ENCODE measurements around the gene EML2.
"Not testable (repeated sequence)": the region's sequence is repeated elsewhere in the genome, so short reads cannot be mapped to it uniquely, and the experiment has no call there.

Gene EML2

DNA sequence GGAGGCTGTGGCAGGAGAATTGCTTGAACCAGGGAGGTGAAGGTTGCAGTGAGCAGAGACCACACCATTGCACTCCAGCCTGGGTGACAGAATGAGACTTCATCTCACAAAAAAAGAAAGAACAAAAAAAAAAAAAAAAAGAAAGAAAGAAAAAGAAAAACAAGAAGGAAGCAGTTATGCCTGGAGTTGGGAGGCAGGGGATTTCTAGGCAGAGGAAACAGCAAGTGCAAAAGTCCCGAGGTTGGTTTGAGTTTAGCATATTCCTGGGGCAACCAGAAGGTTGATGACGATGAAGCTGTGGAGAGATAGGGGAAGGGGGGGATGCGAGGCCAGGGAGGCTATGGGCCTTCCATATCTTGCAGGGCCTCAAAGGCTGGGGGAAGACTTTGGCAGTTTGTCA lies 11.5 kb upstream of the EML2 start:
- no peak for DNase-seq

DNA sequence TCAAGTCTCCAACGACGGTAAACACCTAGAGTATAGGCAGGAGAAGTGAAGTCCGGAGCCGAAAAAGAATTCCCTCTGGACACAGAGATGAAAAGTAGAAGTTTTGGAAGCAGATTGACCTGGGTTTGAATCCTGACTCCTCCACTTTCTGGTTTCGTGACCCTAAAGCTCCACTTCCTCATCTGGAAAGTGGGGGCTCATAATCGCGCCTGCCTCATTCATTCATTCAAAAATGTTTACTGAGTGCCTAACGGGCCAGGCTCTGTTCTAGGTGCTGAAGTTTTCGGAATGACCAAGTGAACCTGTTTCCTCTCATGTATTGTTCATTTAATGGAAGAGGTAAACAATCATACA lies 7.1 kb upstream of the EML2 start:
- DNase-seq: no peak

DNA sequence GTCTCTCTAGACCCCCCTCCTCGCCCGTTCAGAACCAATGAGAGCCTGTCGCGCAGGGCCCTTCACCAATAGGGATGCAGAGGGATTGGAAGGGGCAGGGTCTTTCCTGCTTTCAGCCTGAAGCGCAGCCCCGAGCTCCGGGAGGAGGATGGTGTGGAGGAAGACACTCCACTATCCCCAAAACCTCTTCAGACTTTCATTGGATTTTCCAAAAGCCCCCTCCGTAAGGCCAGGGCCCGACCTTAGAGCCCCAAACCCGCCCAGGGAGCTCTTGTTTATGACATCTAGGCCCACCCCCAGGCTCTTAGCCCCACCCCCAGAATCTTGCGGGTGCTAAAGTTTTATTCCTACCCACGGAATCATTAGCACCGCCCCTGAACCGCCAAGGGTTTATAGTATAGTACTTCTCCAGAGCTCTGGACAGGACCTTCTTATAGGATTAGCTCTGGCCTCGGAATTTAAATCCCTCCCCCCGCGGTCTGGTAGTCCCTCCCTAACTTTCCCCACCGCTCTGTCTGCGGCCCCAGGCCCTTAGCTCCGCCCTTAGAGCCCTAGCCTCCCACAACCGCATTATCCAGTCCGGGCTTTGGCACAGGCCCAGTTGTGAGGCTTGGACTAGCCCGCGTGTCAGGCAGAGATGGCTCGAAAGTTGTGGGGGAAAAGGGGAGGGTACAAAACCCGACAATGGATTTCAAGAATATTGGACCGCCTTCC lies 6.6 kb upstream of the EML2 start:
- DNase-seq: peak in 1 of 2 donors; percentile 43

DNA sequence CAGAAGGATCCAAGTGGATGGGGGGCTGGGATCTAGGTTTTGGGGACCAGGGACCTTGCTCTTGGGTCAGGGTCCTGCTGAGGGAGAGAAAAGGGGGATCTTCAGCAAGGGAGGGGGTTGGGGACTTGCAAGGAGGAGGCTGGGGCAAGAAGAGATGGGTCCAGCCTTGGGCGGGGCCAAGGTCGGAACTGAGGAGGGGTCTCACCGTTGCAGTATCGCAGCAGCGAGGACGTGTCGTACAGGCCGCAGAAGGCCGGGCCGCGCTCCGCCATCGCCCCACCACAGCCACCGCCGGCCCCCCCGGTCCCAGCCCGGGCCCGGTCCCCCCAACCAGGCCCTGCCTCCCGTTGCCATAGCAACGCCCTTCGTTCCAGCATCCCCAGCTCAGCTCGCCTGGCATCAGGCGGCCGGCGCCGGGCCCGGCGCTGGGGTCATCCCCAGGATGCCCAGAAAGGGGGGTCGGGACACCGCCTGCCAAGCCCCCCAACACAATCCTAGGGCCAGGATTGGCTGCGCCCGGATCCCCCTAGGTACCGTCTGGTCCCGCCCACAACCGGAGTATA lies 6.0 kb upstream of the EML2 start:
- DNase-seq: no peak

DNA sequence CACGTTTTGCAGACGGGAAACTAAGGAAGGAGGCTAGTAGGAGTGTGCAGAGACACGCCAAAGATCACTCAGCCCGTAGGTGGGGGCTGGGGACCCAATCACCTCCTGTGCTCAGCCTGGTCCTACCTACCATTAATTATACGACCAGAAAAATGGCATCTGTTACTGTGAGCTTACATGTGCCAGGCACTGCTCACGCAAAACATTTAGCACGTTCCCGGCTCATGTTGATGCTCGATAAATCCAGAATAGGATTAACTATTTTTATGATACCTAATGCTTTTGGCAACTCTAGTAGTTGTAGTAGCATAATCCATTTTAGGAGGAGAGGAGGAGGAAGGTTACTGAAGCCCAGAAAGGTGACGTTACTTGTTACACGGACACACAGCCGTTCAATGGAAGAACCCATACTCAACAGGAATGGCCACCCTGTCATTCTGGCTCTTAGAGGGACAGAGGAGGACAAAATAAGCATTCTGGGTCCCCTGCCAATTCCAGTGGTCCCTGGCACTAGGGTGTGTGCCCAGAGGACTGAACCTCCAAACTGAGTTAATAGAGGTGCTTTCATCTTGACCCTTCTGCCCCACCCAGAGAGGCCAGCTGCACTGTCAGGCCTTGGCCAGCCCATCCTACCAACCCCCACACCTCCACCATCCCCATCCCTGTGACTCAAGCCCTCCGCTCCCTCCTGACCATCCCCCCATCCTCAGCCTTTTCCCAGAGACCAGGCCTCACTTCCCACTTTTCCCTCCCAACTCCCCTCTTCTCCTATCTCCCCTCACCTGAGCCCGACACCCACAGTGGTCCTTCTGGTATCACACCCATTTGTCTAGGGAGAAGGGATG lies 5.0 kb upstream of the EML2 start:
- no peak for DNase-seq

DNA sequence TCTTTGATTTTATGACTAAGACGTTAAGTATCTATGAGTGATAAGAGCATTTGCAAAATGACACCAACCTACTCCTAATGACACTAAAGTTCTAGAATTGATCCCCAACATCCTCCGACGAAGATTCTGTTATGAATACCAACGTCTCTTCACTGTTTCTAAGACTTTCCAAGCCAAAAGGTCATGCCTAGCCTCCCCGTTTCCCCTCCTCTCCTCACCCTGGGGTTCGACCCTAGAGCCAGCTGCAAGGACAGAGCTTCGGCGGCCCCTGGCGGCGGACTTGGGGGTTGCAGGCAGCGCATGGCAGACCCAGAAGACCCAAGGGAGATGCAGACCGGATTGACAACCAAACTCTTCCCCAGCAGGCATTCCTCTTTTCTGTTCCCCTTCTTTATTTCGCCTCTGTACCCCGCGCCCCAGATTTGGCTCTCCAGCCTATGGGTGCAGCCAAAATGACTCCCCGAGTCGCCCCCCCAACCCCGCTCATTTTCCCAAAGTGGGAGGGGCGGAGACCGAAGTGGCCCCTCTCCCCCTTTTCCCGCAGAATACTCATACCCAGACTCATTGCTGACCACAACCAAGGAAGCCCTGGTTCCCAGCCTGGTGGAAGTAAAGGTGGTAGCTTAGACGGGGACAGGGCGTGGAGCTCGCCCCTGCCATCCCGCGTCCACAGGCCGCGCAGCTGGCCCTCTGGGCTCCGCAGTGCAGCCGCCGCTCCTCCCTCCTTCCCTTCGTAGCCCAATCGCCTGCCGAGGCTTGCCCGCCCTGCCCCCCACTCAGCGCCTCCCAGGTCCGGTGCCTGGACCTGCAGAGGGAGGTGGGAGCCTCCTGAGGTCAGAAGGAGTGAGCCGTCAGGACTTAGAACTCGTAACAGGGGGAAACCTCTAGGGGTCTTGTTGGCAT lies 4.1 kb upstream of the EML2 start:
- DNase-seq: peak; percentile 68 to 82

DNA sequence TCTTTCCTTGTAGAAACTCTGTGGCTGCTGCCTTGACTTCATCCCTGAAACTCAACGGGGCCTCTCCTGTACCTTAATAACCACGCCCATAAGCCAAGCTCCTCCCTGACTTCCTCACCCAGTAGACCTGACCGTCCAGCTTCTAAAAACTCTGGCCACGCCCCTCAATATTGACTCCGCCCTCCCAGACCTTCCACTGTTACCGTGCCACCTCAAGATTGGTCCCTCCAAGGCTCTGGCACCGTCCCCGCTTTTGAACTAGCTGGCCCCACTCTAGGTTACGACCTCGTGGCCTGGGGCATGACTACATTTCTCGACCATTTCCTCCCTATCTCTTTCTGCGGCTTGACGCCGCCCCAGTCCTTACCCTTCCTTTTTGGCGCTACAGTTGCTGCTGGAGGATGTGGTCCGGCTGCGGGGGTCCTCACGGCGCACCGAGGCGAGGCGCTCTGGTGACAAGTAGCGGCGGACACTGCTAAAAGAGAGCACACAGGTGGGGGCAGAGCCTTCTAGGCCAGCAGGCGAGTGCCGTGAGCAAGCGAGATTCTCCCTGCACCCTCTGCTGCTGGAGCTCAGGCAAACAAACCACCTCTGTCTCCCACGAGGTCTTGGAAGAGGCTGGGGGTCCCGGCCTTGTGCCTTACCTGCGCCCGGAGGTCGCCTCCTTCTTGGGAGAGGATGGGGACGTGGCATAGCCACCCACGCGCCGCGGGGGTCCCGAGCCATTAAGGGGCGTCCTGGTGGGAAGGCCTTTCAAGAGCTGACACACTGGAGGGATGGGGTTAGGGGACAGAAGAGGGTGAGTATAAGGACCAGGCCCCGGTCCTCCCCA lies 2.3 kb upstream of the EML2 start:
- peak; percentile 36 to 74 for DNase-seq

DNA sequence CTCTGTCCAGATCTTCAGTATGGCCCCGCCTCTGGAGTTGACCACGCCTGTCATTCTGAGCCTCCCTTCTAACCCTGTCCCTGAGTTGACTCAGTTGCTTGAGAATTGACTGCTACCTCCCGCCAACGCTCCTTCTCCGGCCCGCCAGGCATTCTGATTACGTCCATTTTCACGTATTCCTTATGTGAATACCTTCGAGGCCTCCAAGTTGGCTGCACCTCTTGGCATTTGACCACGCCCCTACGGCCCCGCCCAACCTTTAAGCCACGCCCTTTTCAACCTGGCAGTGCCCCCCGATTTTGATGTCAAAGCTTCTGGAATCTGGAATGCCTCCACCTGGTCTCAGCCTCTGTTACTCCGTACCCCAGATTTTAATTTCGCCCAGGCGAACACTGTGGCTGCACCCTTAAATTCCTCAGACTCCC lies 1.7 kb upstream of the EML2 start:
- no peak for DNase-seq

DNA sequence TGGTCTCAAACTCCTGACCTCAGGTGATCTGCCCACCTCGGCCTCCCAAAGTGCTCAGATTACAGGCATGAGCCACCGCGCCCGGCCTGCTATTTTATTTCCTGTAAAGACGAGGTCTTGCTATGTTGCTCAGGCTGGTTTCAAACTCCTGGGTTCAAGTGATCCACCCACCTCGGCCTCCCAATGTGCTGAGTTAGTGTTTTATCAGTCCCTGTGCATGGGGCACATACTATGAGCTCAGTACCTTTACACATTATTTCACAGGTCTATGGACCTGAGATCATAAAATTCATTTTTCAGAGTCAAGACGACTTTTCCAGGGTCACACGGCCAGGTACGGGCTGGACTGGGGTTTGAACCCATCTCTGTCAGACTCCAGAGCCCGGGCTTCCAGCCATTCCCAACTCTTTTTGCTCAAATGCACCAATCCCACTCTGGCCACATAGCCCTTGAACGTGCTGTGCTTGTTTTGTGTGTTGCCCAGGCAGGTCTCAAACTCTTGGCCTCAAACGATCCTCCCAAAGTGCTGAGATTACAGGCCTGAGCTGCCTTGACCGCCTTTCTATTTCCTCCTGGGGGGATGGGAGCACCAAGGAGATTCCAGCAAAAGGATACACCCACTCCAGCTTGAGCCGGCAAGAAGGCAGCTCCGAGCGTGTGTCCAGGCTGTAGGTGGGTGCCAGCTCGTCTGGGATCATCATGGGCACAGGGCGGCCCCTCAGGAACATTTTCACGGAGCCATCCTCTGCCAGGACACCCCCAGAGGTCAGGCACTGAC lies 1.1 kb downstream of the EML2 start:
- no peak for DNase-seq

DNA sequence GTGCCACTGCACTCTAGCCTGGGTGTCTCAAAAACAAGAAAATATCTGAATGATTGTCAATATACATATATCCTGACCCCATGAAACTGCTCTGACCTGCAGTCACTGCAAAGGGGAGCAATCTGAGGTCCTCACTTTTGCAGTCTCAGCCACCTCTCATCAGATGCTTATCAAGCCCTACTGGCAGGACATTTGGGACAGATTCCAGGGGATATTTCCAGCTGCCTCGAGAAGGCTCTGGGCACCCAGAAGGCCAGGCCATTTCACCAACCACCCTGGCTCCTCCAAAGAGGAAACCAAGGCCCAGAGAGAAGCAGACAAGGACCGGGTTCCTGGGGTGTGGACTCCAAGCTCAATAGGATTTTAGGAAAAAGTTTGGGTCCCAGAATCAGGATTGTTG lies 2.3 kb downstream of the EML2 start:
- DNase-seq: no peak

DNA sequence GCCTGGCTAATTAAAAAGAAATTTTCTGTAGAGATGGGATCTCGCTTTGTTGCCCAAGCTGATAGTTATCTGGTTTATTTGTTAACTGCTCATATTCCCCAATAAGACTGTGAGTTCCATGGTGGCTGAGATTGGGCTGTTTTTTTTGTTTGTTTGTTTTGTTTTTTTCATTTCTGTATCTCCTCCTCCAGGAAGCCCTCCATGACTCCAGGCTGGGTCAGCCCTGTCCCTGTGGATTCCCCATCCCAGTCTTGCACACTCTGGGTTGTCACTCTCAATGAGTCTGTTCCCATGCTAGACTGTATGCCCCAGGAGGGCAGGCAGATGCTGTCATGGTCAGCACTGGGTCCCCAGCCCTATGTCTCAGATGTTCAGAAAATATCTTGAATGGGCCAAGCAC lies 2.9 kb downstream of the EML2 start:
- DNase-seq: no peak

DNA sequence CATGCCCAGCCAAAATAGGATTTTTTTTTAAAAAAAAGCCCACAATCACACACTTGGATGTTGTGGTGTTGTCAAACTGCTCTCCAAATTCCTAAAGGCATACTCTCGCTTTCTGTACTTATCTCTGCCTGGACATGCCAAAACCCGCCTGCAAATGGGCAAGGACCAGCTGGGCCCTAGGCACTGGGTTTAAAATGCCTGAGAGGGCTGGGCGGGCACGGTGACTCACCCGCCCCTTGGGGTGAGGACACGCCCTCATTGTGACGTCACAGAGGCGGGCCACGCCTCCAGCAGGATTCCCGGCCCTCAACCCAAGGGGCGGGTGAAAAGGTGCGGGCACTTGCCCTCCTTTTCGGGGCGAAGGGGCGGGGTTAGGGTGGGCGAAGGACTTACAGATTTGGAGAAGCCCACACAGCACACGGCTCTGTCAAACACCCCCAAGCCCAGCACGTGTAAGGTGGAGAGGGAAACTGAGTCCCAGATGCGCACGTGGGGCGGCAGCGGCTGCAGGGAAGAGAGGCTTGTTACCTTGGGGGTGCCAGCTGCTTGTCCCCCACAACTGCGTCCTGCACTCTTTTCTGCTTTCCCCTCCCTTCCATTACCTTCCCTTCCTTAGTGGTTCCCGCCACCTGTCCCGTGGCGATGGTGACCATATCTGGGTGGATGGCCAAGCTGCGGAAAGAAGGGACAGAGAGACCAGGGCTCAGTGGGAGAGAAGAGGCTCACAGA lies 6.6 kb downstream of the EML2 start:
- DNase-seq: peak in 1 of 2 donors; percentile 8

DNA sequence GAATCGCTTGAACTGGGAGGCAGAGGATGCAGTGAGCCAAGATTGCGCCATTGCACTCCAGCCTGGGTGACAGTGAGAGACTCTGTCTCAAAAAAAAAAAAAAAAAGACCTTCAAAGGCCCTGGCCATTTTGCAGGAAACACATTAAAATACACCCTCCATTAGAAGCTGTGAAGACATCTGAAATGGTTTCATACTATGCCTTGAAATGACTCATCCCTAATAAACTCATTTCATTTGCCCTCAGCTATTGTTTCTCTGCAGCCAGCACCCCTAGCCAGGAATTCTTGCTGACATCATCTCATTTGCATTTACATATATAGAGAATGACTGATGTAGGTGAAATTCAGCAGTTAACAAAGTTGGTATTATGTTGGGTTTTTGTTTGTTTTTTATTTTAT lies 8.7 kb downstream of the EML2 start:
- DNase-seq: no peak

DNA sequence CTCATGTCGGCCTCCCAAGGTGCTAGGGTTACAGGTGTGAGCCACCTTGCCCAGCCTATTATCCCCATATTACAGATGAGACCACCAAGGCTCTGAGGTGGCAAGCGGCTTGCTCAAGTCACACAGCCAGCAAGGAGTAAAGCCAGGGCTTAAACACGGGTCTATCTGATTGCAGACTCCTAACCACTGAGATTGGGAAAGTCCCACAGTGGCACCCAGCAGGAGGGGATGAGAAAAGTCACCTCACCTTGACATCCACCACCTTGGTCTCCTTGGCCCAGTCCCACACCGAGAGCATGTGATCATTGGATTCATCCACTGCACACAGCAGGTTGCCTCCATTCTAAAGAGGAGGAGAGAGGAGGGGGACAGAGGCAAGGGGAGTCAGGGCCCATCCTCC lies 9.5 kb downstream of the EML2 start:
- no peak for DNase-seq

DNA sequence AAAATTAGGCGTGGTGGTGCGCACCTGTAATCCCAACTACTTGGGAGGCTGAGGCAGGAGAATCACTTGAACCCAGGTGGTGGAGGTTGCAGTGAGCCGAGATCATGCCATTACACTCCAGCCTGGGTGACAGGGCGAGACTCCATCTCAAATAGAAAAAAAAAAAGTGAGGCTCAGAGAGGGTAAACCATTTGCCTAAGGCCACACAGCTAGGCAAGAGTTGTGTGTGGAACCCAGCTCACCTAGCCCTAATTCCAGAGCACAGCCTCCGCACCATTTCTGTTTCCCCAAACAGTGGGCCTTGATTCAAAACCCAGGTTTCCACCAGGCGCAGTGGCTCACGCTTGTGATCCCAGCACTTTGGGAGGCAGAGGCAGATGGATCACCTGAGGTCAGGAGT lies 11.0 kb downstream of the EML2 start:
- not testable (repeated sequence) for DNase-seq

DNA sequence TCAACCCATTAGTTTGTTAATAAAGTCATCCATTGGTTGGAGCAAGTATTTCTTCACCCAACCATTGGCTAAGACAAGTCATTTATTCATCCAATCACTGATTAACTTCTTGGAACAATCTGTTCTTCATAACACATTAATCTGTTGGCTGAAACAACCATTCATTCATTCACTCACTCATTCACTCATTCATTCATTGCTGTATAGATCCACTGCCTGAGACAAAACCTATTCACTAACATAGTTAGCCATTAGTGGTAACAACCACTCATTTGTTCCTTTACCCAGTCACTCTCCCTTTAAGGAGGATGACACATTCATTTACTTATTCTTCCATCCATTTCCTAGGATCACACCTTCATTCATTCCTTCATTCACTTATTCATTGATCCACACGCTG lies 15.2 kb downstream of the EML2 start:
- DNase-seq: no peak

DNA sequence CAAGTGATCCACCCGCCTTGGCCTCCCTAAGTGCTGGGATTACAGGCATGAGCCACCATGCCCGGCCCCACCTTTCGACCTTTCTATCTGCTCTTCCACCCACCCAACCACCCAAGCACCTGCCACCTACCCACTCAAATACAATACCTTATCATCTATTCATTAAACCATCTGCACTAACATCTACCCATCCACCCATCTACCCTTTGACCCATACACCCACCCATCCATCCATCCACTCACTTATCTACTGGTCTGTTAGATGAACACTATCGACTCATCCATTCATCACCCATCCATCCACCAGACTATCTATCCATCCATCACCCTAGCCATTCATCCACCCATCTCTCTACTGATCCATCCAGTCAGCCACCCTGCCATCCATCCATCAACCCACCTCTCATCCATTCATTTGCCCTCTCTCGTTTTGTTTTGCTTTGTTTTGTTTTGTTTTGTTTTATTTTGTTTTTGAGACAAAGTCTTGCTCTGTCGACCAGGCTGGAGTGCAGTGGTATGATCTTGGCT lies 17.2 kb downstream of the EML2 start:
- no peak for DNase-seq

DNA sequence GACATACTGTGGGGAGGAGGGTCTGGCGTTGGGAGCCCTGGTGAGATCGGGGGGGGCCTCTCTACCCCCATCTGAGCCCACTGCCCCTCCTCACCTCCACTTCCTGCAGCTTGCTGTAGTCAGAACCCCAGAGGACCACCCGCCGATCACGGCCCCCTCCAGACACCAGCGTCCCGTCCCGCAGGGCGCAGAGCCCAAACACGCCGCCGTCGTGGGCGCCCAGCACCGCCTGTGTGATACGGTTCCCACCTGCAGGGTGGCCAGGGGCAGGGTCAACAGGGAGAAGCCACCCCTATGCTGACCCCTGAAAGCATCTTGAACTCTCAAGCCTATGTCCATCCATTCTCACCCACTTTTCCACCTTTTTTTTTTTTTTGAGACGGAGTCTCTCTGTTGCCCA lies 17.8 kb downstream of the EML2 start:
- DNase-seq: no peak

DNA sequence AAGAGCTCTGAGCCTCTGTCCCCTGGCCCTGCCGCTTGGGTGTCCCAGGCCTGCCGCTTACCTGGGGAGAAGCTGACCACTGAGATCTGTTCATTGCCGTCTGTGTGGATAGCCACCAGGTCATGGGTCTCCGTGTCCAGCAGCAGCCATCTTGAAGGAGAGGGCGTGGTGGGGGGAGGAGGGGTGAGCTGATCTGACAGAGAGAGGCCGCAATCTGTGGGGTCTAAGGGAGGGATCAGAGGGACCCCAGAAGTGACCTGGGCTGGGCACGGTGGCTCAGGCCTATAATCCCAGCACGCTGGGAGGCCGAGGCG lies 22.5 kb downstream of the EML2 start:
- no peak for DNase-seq

Measured in bone marrow (tissue), 2 donors.